HepG2 (cell line): ENCODE data around the gene KRTAP10-5. TPM values are rescaled to one million over a fixed set of nuclear protein-coding genes. Genes with fewer than 3 reads are reported as not detected.

Experiments
- AGO1 ChIP-seq: fragments of 200-400 bp; formaldehyde crosslinking; IDR thresholded peaks from 2 replicates; pipeline ENCODE4 v1.6.1; 2017; ENCODE audit warnings: mild to moderate bottlenecking, low read depth, low read length, moderate library complexity; ENCODE audit not compliant: poor library complexity, severe bottlenecking
- AHR ChIP-seq: IDR thresholded peaks from 2 replicates; pipeline ENCODE4 v1.6.1; 2018; ENCODE audit warnings: missing genetic modification reagents, missing compliant biosample characterization
- ARID2 ChIP-seq: sonication (generic); formaldehyde crosslinking; IDR thresholded peaks from 2 replicates; pipeline ENCODE4 v1.8.1; 2022; ENCODE audit warnings: mild to moderate bottlenecking, missing genetic modification reagents, borderline replicate concordance
- BRD4 ChIP-seq: sonication (generic); formaldehyde crosslinking; IDR thresholded peaks from 2 replicates; pipeline ENCODE4 v1.4.0; 2020; ENCODE audit warnings: missing genetic modification reagents
- FOXA3 ChIP-seq: IDR thresholded peaks from 2 replicates; pipeline ENCODE4 v1.6.1; 2016; ENCODE audit warnings: missing genetic modification reagents, missing compliant biosample characterization
- HNRNPLL ChIP-seq: fragments of 200-400 bp; formaldehyde crosslinking; IDR thresholded peaks from 2 replicates; pipeline ENCODE4 v1.6.1; 2017; ENCODE audit warnings: mild to moderate bottlenecking, low read depth, low read length; ENCODE audit not compliant: poor library complexity, severe bottlenecking
- JUNB ChIP-seq: sonication (generic); formaldehyde crosslinking; IDR thresholded peaks from 2 replicates; pipeline ENCODE4 v1.8.0; 2022; ENCODE audit warnings: missing genetic modification reagents, mild to moderate bottlenecking, borderline replicate concordance
- MBD4 ChIP-seq: IDR thresholded peaks from 2 replicates; pipeline ENCODE4 v1.6.1; 2012; ENCODE audit warnings: low read length, inconsistent platforms, borderline replicate concordance
- NCOR1 ChIP-seq: fragments of 200-600 bp; sonication (generic); IDR thresholded peaks from 2 replicates; pipeline ENCODE4 v1.7.0; 2017; ENCODE audit warnings: antibody characterized with exemption, low read length, borderline replicate concordance
- NFE2 ChIP-seq: sonication (generic); formaldehyde crosslinking; IDR thresholded peaks from 2 replicates; pipeline ENCODE4 v1.4.0; 2020; ENCODE audit warnings: missing genetic modification reagents
- NR2C2 ChIP-seq: sonication (generic); formaldehyde crosslinking; IDR thresholded peaks from 2 replicates; pipeline ENCODE4 v1.4.0; 2020; ENCODE audit warnings: missing genetic modification reagents, mild to moderate bottlenecking, moderate library complexity, borderline replicate concordance
- PRMT3 ChIP-seq: sonication (generic); formaldehyde crosslinking; IDR thresholded peaks from 2 replicates; pipeline ENCODE4 v1.8.1; 2022; ENCODE audit warnings: low read depth, mild to moderate bottlenecking, moderate library complexity, missing genetic modification reagents, borderline replicate concordance
- REL ChIP-seq: sonication (generic); formaldehyde crosslinking; conservative IDR thresholded peaks from 2 replicates; pipeline ENCODE4 v1.8.0; 2022; ENCODE audit warnings: mild to moderate bottlenecking, missing genetic modification reagents, moderate library complexity
- RFXANK ChIP-seq: IDR thresholded peaks from 2 replicates; pipeline ENCODE4 v1.6.1; 2016
- SIN3B ChIP-seq: fragments of 150-350 bp; IDR thresholded peaks from 2 replicates; pipeline ENCODE4 v1.6.1; 2014; ENCODE audit warnings: low read length
- SP1 ChIP-seq, 2 experiments: fragments of 450-650 bp in 1 of 2; sonication (generic) in 1 of 2; formaldehyde crosslinking in 1 of 2; IDR thresholded peaks; 2 replicates each; pipeline versions ENCODE4 v1.4.0 to v1.6.1; 2016 to 2020; ENCODE audit warnings: missing genetic modification reagents in 1 of 2
- SRF ChIP-seq: IDR thresholded peaks from 2 replicates; pipeline ENCODE4 v1.6.1; 2011; ENCODE audit warnings: mild to moderate bottlenecking, low read depth, low read length, moderate library complexity
- TOE1 ChIP-seq: sonication (generic); formaldehyde crosslinking; IDR thresholded peaks from 2 replicates; pipeline ENCODE4 v1.4.0; 2020; ENCODE audit warnings: mild to moderate bottlenecking, missing genetic modification reagents
- TP53 ChIP-seq: sonication (generic); formaldehyde crosslinking; conservative IDR thresholded peaks from 2 replicates; pipeline ENCODE4 v1.4.0; 2020; ENCODE audit warnings: missing genetic modification reagents
- ZBTB34 ChIP-seq: sonication (generic); formaldehyde crosslinking; IDR thresholded peaks from 2 replicates; pipeline ENCODE4 v1.8.0; 2022; ENCODE audit warnings: mild to moderate bottlenecking, missing genetic modification reagents
- ZBTB42 ChIP-seq: sonication (generic); formaldehyde crosslinking; IDR thresholded peaks from 2 replicates; pipeline ENCODE4 v1.5.0; 2020; ENCODE audit warnings: mild to moderate bottlenecking, missing genetic modification reagents
- ZFP41 ChIP-seq: sonication (generic); formaldehyde crosslinking; IDR thresholded peaks from 2 replicates; pipeline ENCODE4 v1.4.0; 2020; ENCODE audit warnings: mild to moderate bottlenecking, missing genetic modification reagents, borderline replicate concordance
- ZNF124 ChIP-seq: sonication (generic); formaldehyde crosslinking; IDR thresholded peaks from 2 replicates; pipeline ENCODE4 v1.4.0; 2020; ENCODE audit warnings: missing genetic modification reagents
- ZNF3 ChIP-seq: IDR thresholded peaks from 2 replicates; pipeline ENCODE4 v1.7.0; 2017; ENCODE audit warnings: inconsistent platforms
- ZNF503 ChIP-seq: sonication (generic); formaldehyde crosslinking; IDR thresholded peaks from 2 replicates; pipeline ENCODE4 v1.4.0; 2020; ENCODE audit warnings: missing genetic modification reagents
- ZNF543 ChIP-seq: sonication (generic); formaldehyde crosslinking; IDR thresholded peaks from 2 replicates; pipeline ENCODE4 v1.4.0; 2020; ENCODE audit warnings: mild to moderate bottlenecking, missing genetic modification reagents
- ZNF775 ChIP-seq: sonication (generic); formaldehyde crosslinking; IDR thresholded peaks from 2 replicates; pipeline ENCODE4 v1.4.0; 2020; ENCODE audit warnings: missing genetic modification reagents, mild to moderate bottlenecking, moderate library complexity, borderline replicate concordance
- ZNF83 ChIP-seq: sonication (generic); formaldehyde crosslinking; IDR thresholded peaks from 2 replicates; pipeline ENCODE4 v1.4.0; 2020; ENCODE audit warnings: missing genetic modification reagents, mild to moderate bottlenecking, borderline replicate concordance
- ZSCAN31 ChIP-seq: sonication (generic); formaldehyde crosslinking; IDR thresholded peaks from 2 replicates; pipeline ENCODE4 v1.5.0; 2020; ENCODE audit warnings: low read depth, mild to moderate bottlenecking, missing genetic modification reagents
- ZSCAN9 ChIP-seq: IDR thresholded peaks from 2 replicates; pipeline ENCODE4 v1.6.1; 2016; ENCODE audit warnings: borderline replicate concordance
- polyA plus RNA-seq, 8 experiments: library from polyadenylated mRNA; depleted of rRNA in 3 of 8; stranded (reverse) in 7 of 8; unstranded in 1 of 8; fragments of >200 nt; fragmentation: Illumina TruSeq in 4 of 8; extraction: Trizol in 4 of 8; gene quantifications; 2 replicates each; pipeline versions ENCODE4 v1.2.1 to v1.2.3, GENCODE V29; 2011 to 2016; ENCODE audit warnings: low read depth in 4 of 8, missing spikeins in 1 of 8, mixed read lengths in 1 of 8; ENCODE audit not compliant: insufficient read depth in 1 of 8
- total RNA-seq, 5 experiments: library from RNA; depleted of rRNA; stranded (reverse); fragments of >200 nt; fragmentation: Illumina TruSeq; extraction: Trizol; gene quantifications; 2 replicates each; pipeline ENCODE4 v1.2.3, GENCODE V29; 2016; ENCODE audit warnings: low read depth in 1 of 5

Gene KRTAP10-5
- total and polyA plus RNA-seq, 2 of the 13 experiments (the other 11 are each of a cell fraction or from before 2014, with no cell fraction given): not detected

DNA sequence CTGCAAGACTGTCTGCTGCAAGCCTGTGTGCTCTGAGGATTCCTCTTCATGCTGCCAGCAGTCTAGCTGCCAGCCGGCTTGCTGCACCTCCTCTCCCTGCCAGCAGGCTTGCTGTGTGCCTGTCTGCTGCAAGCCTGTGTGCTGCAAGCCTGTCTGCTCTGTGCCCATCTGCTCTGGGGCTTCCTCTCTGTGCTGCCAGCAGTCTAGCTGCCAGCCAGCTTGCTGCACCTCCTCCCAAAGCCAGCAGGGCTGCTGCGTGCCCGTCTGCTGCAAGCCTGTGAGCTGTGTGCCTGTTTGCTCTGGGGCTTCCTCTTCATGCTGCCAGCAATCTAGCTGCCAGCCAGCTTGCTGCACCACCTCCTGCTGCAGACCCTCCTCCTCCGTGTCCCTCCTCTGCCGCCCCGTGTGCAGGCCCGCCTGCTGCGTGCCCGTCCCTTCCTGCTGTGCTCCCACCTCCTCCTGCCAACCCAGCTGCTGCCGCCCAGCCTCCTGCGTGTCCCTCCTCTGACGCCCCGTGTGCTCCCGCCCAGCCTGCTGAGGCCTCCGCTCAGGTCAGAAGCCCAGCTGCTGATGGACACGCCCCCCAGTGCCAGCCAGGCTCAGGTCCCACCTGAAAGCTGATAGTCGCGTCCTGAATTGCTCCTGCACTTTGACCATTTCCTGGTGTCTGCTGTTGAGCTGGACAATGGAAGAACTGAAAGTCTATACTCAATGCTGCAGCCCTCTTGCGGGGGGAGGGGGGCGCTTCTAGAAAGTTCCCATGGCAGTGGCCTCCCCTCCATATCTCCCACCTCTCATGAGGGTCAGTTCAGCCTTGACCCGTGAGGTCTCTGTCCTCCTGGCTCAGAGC, 5.7 kb downstream of the KRTAP10-5 start (continued):
- no peak for TF ChIP-seq ZBTB42 (CRISPR knock-in tag)
- TF ChIP-seq HNRNPLL: peak; percentile 43
- TF ChIP-seq ZFP41 (CRISPR knock-in tag): no peak
- TF ChIP-seq ZNF543 (CRISPR knock-in tag): peak; percentile 83
- TF ChIP-seq AHR (CRISPR knock-in tag): no peak
- no peak for TF ChIP-seq TP53 (CRISPR knock-in tag)
- TF ChIP-seq ZNF3 (CRISPR knock-in tag): no peak
- TF ChIP-seq ZBTB34 (CRISPR knock-in tag): no peak
- no peak for TF ChIP-seq ZSCAN9 (CRISPR knock-in tag)
- peak; percentile 33; the same call in 1 of the 2 replicates for TF ChIP-seq BRD4 (CRISPR knock-in tag)
- no peak for TF ChIP-seq FOXA3 (CRISPR knock-in tag)
- TF ChIP-seq NFE2 (CRISPR knock-in tag): no peak
- no peak for TF ChIP-seq ZNF503 (CRISPR knock-in tag)
- no peak for TF ChIP-seq NR2C2 (CRISPR knock-in tag)
- no peak for TF ChIP-seq RFXANK (CRISPR knock-in tag)
- no peak for TF ChIP-seq MBD4
- no peak for TF ChIP-seq ZNF124
- TF ChIP-seq ARID2 (CRISPR knock-in tag): no peak
- TF ChIP-seq AGO1: no peak
- TF ChIP-seq ZSCAN31: no peak
- no peak for TF ChIP-seq ZNF83 (CRISPR knock-in tag)
- TF ChIP-seq SRF: no peak
- TF ChIP-seq TOE1 (CRISPR knock-in tag): no peak
- peak; percentile 58; the same call in 1 of the 2 replicates for TF ChIP-seq NCOR1
- TF ChIP-seq REL: peak; percentile 54; the same call in 1 of the 2 replicates
- no peak for TF ChIP-seq JUNB (CRISPR knock-in tag)
- TF ChIP-seq PRMT3: no peak
- no peak for TF ChIP-seq ZNF775 (CRISPR knock-in tag)
- no peak for TF ChIP-seq SP1 (IDR thresholded peaks at IDR 0.05)
- no peak; the same call in 1 of the 2 replicates for TF ChIP-seq SP1 (CRISPR knock-in tag; IDR thresholded peaks at IDR 0.05)
- TF ChIP-seq SIN3B: no peak
